Measurements from ENCODE around the gene TGFBR3. TPM values are rescaled to one million over a fixed set of nuclear protein-coding genes. Genes with fewer than 3 reads are reported as not detected.

Gene TGFBR3
- total and polyA plus RNA-seq, 2 of the 8 experiments (the other 6 are each of a cell fraction or from before 2014, with no cell fraction given): 2.0 to 6.1 TPM

DNA sequence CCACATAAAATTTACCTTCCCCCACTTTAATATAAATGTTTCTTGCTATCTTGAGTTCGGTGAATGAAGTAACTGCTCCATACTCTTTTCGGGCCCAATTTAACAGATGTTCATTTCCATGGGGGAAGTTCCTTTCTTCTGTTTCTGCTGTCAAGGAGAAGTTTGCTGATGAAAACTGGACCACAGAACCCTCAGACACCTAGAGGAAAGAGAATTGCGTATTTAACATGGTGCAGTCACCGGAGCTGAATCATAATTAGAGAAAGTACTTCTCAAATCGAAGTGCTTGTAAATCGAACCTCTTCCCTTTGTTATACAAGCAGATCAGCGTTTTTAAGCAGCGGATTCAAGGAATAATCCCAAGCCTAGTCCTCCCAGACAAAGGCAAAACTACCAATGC is 151.2 kb downstream of the TGFBR3 start (continued):
- TF ChIP-seq, protein P1, sequence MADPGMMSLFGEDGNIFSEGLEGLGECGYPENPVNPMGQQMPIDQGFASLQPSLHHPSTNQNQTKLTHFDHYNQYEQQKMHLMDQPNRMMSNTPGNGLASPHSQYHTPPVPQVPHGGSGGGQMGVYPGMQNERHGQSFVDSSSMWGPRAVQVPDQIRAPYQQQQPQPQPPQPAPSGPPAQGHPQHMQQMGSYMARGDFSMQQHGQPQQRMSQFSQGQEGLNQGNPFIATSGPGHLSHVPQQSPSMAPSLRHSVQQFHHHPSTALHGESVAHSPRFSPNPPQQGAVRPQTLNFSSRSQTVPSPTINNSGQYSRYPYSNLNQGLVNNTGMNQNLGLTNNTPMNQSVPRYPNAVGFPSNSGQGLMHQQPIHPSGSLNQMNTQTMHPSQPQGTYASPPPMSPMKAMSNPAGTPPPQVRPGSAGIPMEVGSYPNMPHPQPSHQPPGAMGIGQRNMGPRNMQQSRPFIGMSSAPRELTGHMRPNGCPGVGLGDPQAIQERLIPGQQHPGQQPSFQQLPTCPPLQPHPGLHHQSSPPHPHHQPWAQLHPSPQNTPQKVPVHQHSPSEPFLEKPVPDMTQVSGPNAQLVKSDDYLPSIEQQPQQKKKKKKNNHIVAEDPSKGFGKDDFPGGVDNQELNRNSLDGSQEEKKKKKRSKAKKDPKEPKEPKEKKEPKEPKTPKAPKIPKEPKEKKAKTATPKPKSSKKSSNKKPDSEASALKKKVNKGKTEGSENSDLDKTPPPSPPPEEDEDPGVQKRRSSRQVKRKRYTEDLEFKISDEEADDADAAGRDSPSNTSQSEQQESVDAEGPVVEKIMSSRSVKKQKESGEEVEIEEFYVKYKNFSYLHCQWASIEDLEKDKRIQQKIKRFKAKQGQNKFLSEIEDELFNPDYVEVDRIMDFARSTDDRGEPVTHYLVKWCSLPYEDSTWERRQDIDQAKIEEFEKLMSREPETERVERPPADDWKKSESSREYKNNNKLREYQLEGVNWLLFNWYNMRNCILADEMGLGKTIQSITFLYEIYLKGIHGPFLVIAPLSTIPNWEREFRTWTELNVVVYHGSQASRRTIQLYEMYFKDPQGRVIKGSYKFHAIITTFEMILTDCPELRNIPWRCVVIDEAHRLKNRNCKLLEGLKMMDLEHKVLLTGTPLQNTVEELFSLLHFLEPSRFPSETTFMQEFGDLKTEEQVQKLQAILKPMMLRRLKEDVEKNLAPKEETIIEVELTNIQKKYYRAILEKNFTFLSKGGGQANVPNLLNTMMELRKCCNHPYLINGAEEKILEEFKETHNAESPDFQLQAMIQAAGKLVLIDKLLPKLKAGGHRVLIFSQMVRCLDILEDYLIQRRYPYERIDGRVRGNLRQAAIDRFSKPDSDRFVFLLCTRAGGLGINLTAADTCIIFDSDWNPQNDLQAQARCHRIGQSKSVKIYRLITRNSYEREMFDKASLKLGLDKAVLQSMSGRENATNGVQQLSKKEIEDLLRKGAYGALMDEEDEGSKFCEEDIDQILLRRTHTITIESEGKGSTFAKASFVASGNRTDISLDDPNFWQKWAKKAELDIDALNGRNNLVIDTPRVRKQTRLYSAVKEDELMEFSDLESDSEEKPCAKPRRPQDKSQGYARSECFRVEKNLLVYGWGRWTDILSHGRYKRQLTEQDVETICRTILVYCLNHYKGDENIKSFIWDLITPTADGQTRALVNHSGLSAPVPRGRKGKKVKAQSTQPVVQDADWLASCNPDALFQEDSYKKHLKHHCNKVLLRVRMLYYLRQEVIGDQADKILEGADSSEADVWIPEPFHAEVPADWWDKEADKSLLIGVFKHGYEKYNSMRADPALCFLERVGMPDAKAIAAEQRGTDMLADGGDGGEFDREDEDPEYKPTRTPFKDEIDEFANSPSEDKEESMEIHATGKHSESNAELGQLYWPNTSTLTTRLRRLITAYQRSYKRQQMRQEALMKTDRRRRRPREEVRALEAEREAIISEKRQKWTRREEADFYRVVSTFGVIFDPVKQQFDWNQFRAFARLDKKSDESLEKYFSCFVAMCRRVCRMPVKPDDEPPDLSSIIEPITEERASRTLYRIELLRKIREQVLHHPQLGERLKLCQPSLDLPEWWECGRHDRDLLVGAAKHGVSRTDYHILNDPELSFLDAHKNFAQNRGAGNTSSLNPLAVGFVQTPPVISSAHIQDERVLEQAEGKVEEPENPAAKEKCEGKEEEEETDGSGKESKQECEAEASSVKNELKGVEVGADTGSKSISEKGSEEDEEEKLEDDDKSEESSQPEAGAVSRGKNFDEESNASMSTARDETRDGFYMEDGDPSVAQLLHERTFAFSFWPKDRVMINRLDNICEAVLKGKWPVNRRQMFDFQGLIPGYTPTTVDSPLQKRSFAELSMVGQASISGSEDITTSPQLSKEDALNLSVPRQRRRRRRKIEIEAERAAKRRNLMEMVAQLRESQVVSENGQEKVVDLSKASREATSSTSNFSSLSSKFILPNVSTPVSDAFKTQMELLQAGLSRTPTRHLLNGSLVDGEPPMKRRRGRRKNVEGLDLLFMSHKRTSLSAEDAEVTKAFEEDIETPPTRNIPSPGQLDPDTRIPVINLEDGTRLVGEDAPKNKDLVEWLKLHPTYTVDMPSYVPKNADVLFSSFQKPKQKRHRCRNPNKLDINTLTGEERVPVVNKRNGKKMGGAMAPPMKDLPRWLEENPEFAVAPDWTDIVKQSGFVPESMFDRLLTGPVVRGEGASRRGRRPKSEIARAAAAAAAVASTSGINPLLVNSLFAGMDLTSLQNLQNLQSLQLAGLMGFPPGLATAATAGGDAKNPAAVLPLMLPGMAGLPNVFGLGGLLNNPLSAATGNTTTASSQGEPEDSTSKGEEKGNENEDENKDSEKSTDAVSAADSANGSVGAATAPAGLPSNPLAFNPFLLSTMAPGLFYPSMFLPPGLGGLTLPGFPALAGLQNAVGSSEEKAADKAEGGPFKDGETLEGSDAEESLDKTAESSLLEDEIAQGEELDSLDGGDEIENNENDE (IDR thresholded peaks at IDR 0.05; ENCODE audit: insufficient replicate concordance, low read length): no peak
- TF ChIP-seq CTBP2 (IDR thresholded peaks at IDR 0.05; ENCODE audit: borderline replicate concordance, insufficient read depth, insufficient read length, low read length): no peak
- TF ChIP-seq, protein P2, sequence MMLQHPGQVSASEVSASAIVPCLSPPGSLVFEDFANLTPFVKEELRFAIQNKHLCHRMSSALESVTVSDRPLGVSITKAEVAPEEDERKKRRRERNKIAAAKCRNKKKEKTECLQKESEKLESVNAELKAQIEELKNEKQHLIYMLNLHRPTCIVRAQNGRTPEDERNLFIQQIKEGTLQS (IDR thresholded peaks at IDR 0.05; ENCODE audit: insufficient read depth, low read depth, low read length): no peak
- no peak for TF ChIP-seq RXRA (IDR thresholded peaks at IDR 0.05; ENCODE audit: insufficient read depth, low read depth, low read length)
- no peak for TF ChIP-seq GTF2F1 (IDR thresholded peaks at IDR 0.05; ENCODE audit: borderline replicate concordance, low read depth, low read length)
- TF ChIP-seq SAP30 (IDR thresholded peaks at IDR 0.05; ENCODE audit: insufficient read depth, insufficient replicate concordance, low read length): no peak

Data from H1 (cell line).